KOPT-K1 (cell line): ENCODE measurements around the gene FAM184B.

Source experiments
- H3K27ac ChIP-seq: fragments of 200-600 bp; sonication (generic); 2 replicates; pipeline ENCODE4 v1.5.1; 2016; ENCODE audit warnings: antibody characterized with exemption, mild to moderate bottlenecking, low read depth, low read length; ENCODE audit not compliant: poor library complexity, severe bottlenecking
- H3K36me3 ChIP-seq: fragments of 200-600 bp; sonication (generic); 2 replicates; pipeline ENCODE4 v1.5.1; 2017; ENCODE audit warnings: antibody characterized with exemption, mild to moderate bottlenecking, low read length, moderate library complexity; ENCODE audit not compliant: insufficient read depth
- H3K9me3 ChIP-seq: fragments of 200-600 bp; sonication (generic); 2 replicates; pipeline ENCODE4 v1.5.1; 2017; ENCODE audit warnings: antibody characterized with exemption, low read length, mild to moderate bottlenecking; ENCODE audit not compliant: insufficient read depth, poor library complexity, severe bottlenecking

Gene FAM184B

GRCh38 chr4:17762726-17763125 lies 18.7 kb downstream of the FAM184B start:
- no peaks in the 10 kb centered on the region for H3K9me3 ChIP-seq
- no peaks in the 10 kb centered on the region for H3K36me3 ChIP-seq
- no peak overlapping the region for H3K27ac ChIP-seq

GRCh38 chr4:17761062-17761461 lies 20.4 kb downstream of the FAM184B start:
- no peaks in the 10 kb centered on the region for H3K36me3 ChIP-seq
- no peak overlapping the region for H3K27ac ChIP-seq
- H3K9me3 ChIP-seq = no peaks in the 10 kb centered on the region

GRCh38 chr4:17760626-17761025 lies 20.8 kb downstream of the FAM184B start:
- no peak overlapping the region for H3K27ac ChIP-seq
- no peaks in the 10 kb centered on the region for H3K36me3 ChIP-seq
- H3K9me3 ChIP-seq = no peaks in the 10 kb centered on the region

GRCh38 chr4:17758485-17758884 lies 22.9 kb downstream of the FAM184B start:
- H3K27ac ChIP-seq = no peak overlapping the region
- H3K36me3 ChIP-seq = no peaks in the 10 kb centered on the region
- no peaks in the 10 kb centered on the region for H3K9me3 ChIP-seq

- no peaks in the 10 kb centered on the region for H3K36me3 ChIP-seq
- H3K27ac ChIP-seq = no peak overlapping the region
- no peaks in the 10 kb centered on the region for H3K9me3 ChIP-seq
Measured at GRCh38 chr4:17757621-17758020, 23.8 kb downstream of the FAM184B start.

GRCh38 chr4:17753646-17754045 lies 27.8 kb downstream of the FAM184B start:
- Histone ChIP-seq H3K9me3 (no peaks in the 10 kb centered on the region), H3K27ac (no peak overlapping the region), H3K36me3 (no peaks in the 10 kb centered on the region)

- no peak overlapping the region for H3K27ac ChIP-seq
- no peaks in the 10 kb centered on the region for H3K36me3 ChIP-seq
- H3K9me3 ChIP-seq = no peaks in the 10 kb centered on the region
Measured at GRCh38 chr4:17740702-17741101, 40.7 kb downstream of the FAM184B start.

GRCh38 chr4:17736484-17736883 lies 44.9 kb downstream of the FAM184B start:
- Histone ChIP-seq H3K36me3 (no peaks in the 10 kb centered on the region), H3K27ac (no peak overlapping the region), H3K9me3 (no peaks in the 10 kb centered on the region)

- H3K27ac ChIP-seq = no peak overlapping the region
- H3K9me3 ChIP-seq = no peaks in the 10 kb centered on the region
- no peaks in the 10 kb centered on the region for H3K36me3 ChIP-seq
Measured at GRCh38 chr4:17726911-17727310, 54.5 kb downstream of the FAM184B start.

GRCh38 chr4:17723648-17724047 lies 57.8 kb downstream of the FAM184B start:
- Histone ChIP-seq H3K36me3 (no peaks in the 10 kb centered on the region), H3K9me3 (no peaks in the 10 kb centered on the region), H3K27ac (no peak overlapping the region)

- Histone ChIP-seq H3K9me3 (no peaks in the 10 kb centered on the region), H3K36me3 (no peaks in the 10 kb centered on the region), H3K27ac (no peak overlapping the region)
Measured at GRCh38 chr4:17722356-17722700, 59.1 kb downstream of the FAM184B start.

- no peak overlapping the region for H3K27ac ChIP-seq
- no peaks in the 10 kb centered on the region for H3K36me3 ChIP-seq
- no peaks in the 10 kb centered on the region for H3K9me3 ChIP-seq
Measured at GRCh38 chr4:17721496-17722355, 59.7 kb downstream of the FAM184B start.

- Histone ChIP-seq H3K36me3 (no peaks in the 10 kb centered on the region), H3K9me3 (no peaks in the 10 kb centered on the region), H3K27ac (no peak overlapping the region)
Measured at GRCh38 chr4:17719106-17719505, 62.3 kb downstream of the FAM184B start.

- no peaks in the 10 kb centered on the region for H3K9me3 ChIP-seq
- no peaks in the 10 kb centered on the region for H3K36me3 ChIP-seq
- no peak overlapping the region for H3K27ac ChIP-seq
Measured at GRCh38 chr4:17718471-17718870, 63.0 kb downstream of the FAM184B start.

GRCh38 chr4:17717301-17717700 lies 64.1 kb downstream of the FAM184B start:
- Histone ChIP-seq H3K27ac (no peak overlapping the region), H3K9me3 (no peaks in the 10 kb centered on the region), H3K36me3 (no peaks in the 10 kb centered on the region)

- H3K36me3 ChIP-seq = no peaks in the 10 kb centered on the region
- no peaks in the 10 kb centered on the region for H3K9me3 ChIP-seq
- no peak overlapping the region for H3K27ac ChIP-seq
Measured at GRCh38 chr4:17715511-17715910, 65.9 kb downstream of the FAM184B start.
